HL-60 (cell line): ENCODE data around the gene TMPRSS11A.

Experiments
- DNase-seq, 2 experiments: peaks; one replicate each; pipeline ENCODE4 v3.0.0-alpha.2; 2010 to 2020; ENCODE audit warnings: low read depth in 1 of 2, low spot score in 1 of 2
- H3K27ac ChIP-seq: fragments of 250-450 bp; sonication (Bioruptor Pico); replicated peaks from 2 replicates; pipeline ENCODE4 v1.5.1; 2020; ENCODE audit warnings: mild to moderate bottlenecking, moderate library complexity
- H3K27me3 ChIP-seq: fragments of 250-450 bp; sonication (Bioruptor Pico); 2 replicates; pipeline ENCODE4 v1.5.1; 2021; ENCODE audit warnings: mild to moderate bottlenecking, moderate library complexity; ENCODE audit not compliant: insufficient read depth, poor library complexity, severe bottlenecking
- H3K4me3 ChIP-seq: replicated peaks from 2 replicates; pipeline ENCODE4 v1.5.1; 2011; ENCODE audit warnings: mild to moderate bottlenecking, control low read depth, low read length; ENCODE audit not compliant: insufficient read depth
- GABPA ChIP-seq: IDR thresholded peaks from 2 replicates; pipeline ENCODE4 v1.6.1; 2012; ENCODE audit warnings: low read depth
- POLR2AphosphoS5 ChIP-seq: IDR thresholded peaks from 2 replicates; pipeline ENCODE4 v1.6.1; 2012; ENCODE audit warnings: low read depth
- SPI1 ChIP-seq: IDR thresholded peaks from 2 replicates; pipeline ENCODE4 v1.6.1; 2012; ENCODE audit warnings: low read depth, mild to moderate bottlenecking, borderline replicate concordance
- TF ChIP-seq, protein P1 (sequence below): IDR thresholded peaks from 2 replicates; pipeline ENCODE4 v1.6.1; 2012; ENCODE audit warnings: low read depth; ENCODE audit not compliant: insufficient replicate concordance
- TF ChIP-seq, protein P2 (sequence below): IDR thresholded peaks from one replicate; pipeline ENCODE4 v1.5.1; 2011; ENCODE audit warnings: low read length, control low read depth, inconsistent platforms; ENCODE audit not compliant: insufficient read depth

Gene TMPRSS11A

DNA sequence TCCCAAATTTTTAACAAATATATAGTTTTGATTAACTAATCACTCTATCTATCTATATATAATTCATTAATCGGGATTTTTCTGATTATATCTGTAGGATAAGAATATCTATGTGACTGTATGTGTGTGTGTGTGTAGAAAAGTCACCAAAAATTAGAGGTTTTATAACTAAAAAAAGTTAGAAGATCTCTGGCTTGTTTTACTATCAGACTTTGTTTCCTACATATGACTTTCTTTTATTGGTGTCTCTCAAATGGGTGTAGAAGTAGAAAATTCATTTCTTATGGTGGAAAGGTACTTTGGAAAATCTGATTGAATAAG, 52.7 kb downstream of the TMPRSS11A start:
- no peak for DNase-seq
- Histone ChIP-seq H3K4me3 (no peak overlapping the region), H3K27me3 (no peaks in the 10 kb centered on the region), H3K27ac (no peak overlapping the region)
- TF ChIP-seq, protein P1, sequence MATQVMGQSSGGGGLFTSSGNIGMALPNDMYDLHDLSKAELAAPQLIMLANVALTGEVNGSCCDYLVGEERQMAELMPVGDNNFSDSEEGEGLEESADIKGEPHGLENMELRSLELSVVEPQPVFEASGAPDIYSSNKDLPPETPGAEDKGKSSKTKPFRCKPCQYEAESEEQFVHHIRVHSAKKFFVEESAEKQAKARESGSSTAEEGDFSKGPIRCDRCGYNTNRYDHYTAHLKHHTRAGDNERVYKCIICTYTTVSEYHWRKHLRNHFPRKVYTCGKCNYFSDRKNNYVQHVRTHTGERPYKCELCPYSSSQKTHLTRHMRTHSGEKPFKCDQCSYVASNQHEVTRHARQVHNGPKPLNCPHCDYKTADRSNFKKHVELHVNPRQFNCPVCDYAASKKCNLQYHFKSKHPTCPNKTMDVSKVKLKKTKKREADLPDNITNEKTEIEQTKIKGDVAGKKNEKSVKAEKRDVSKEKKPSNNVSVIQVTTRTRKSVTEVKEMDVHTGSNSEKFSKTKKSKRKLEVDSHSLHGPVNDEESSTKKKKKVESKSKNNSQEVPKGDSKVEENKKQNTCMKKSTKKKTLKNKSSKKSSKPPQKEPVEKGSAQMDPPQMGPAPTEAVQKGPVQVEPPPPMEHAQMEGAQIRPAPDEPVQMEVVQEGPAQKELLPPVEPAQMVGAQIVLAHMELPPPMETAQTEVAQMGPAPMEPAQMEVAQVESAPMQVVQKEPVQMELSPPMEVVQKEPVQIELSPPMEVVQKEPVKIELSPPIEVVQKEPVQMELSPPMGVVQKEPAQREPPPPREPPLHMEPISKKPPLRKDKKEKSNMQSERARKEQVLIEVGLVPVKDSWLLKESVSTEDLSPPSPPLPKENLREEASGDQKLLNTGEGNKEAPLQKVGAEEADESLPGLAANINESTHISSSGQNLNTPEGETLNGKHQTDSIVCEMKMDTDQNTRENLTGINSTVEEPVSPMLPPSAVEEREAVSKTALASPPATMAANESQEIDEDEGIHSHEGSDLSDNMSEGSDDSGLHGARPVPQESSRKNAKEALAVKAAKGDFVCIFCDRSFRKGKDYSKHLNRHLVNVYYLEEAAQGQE: no peak
- TF ChIP-seq SPI1: no peak
- no peak for TF ChIP-seq POLR2AphosphoS5
- no peak for TF ChIP-seq GABPA
- TF ChIP-seq, protein P2, sequence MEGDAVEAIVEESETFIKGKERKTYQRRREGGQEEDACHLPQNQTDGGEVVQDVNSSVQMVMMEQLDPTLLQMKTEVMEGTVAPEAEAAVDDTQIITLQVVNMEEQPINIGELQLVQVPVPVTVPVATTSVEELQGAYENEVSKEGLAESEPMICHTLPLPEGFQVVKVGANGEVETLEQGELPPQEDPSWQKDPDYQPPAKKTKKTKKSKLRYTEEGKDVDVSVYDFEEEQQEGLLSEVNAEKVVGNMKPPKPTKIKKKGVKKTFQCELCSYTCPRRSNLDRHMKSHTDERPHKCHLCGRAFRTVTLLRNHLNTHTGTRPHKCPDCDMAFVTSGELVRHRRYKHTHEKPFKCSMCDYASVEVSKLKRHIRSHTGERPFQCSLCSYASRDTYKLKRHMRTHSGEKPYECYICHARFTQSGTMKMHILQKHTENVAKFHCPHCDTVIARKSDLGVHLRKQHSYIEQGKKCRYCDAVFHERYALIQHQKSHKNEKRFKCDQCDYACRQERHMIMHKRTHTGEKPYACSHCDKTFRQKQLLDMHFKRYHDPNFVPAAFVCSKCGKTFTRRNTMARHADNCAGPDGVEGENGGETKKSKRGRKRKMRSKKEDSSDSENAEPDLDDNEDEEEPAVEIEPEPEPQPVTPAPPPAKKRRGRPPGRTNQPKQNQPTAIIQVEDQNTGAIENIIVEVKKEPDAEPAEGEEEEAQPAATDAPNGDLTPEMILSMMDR: no peak

DNA sequence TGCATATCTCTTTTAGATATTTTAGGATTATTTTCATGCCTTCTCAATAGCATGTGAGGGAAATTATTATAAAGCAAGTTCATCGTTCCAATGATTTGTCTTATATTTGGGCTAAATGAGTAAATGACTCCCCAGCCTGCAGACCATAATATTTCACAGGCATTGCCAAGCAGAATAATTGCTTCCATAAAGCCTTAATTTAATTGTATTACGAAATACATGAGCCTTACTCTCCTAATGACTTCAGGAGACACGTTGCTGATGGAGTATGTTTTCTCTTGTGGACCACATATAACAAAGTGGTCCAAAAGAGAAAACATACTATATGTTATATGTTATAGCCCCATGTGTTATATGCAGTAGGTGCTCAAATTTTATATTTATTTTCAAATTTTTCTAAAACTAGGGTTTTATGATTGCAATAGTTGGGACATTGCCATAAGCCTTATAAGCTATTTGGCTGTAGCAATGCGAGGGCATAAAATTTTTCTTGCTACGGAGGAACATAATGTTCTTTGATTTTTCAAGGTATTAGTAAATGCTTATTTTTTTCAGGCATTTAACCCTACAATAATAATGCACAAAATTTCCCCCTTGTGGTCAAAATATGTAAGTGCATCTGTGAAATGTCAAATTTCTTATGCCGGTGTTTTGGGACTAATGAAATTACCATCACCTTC, 53.2 kb downstream of the TMPRSS11A start:
- no peak overlapping the region for H3K27ac ChIP-seq
- TF ChIP-seq, protein P2: peak; percentile 62
- TF ChIP-seq, protein P1: no peak
- no peak for TF ChIP-seq SPI1
- no peak overlapping the region for H3K4me3 ChIP-seq
- DNase-seq: no peak
- H3K27me3 ChIP-seq: no peaks in the 10 kb centered on the region

DNA sequence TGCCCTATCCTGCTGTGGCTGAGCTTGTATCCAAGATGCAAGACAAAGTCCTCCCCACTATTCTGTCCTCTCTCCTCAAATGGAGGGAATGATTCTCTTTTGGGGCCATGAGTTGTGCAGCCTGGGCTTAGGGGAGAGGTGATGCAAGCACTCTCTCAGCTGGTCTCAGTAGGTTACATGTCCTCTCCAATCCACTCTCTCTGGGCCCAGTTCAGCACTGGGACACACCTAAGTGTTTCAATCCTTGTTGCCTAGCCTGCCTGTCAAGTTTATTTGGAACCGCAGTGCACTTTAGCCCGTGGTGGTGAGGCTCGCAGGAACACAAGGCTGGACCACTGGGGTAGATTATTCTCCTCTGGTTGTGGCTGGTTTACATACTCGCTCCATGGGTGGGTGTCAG, 55.6 kb downstream of the TMPRSS11A start:
- H3K4me3 ChIP-seq: no peak overlapping the region
- TF ChIP-seq POLR2AphosphoS5: no peak
- TF ChIP-seq, protein P1: no peak
- no peak for TF ChIP-seq SPI1
- TF ChIP-seq, protein P2: no peak
- no peak for TF ChIP-seq GABPA
- DNase-seq: no peak
- no peak overlapping the region for H3K27ac ChIP-seq
- no peaks in the 10 kb centered on the region for H3K27me3 ChIP-seq
